ENCODE measurements around the gene NR6A1. TPM values are rescaled to one million over a fixed set of nuclear protein-coding genes. Genes with fewer than 3 reads are reported as not detected.
A peak's percentile ranks its signal among the peaks of the same experiment; 100 is the strongest.

NR6A1 gene
- total and polyA plus RNA-seq, 2 of the 8 experiments (the other 6 are each of a cell fraction or from before 2014, with no cell fraction given): 93.2 to 237 TPM

- peak overlapping the region; percentile 40 for H4K91ac ChIP-seq (replicated peaks; ENCODE audit: insufficient read length, low read length)
- H3K23ac ChIP-seq (ENCODE audit: insufficient read length): no peak overlapping the region
- no peaks in the 10 kb centered on the region for H3K27me3 ChIP-seq (replicated peaks in 1 of 4; ENCODE audit: control insufficient read depth in 3 of 4, extremely low read depth in 1 of 4, insufficient read depth in 3 of 4, low read length in 3 of 4)
- no peaks in the 10 kb centered on the region; the same call in 1 of the 2 replicates for H3K23me2 ChIP-seq (ENCODE audit: low read depth, low read length)
- no peak overlapping the region for H2BK120ac ChIP-seq (replicated peaks; ENCODE audit: low read depth, low read length)
- H3K79me2 ChIP-seq (ENCODE audit: control insufficient read depth in 1 of 2, insufficient read depth in 2 of 2, low read length in 2 of 2): peaks cover 0 to 70% of the 10 kb centered on the region in 2 experiments; a peak in 3 of 4 replicates
- no peak overlapping the region for H3K14ac ChIP-seq (ENCODE audit: insufficient read length)
- peak overlapping the region; percentile 69 for H3K27ac ChIP-seq (ENCODE audit: low read depth, low read length)
- H3K4me3 ChIP-seq (ENCODE audit: extremely low read depth in 1 of 4, insufficient read depth in 2 of 4, low read depth in 3 of 4, low read length in 4 of 4): peak overlapping the region; percentile 12 to 55 (median 28); a peak in 5 of 8 replicates
- DNase-seq (ENCODE audit: low read depth in 1 of 2, low spot score in 2 of 2) (no peak), FAIRE-seq (peak; percentile 69)
- no peak overlapping the region for H3K56ac ChIP-seq (replicated peaks; ENCODE audit: insufficient read length, low read depth, low read length)
- ChIA-PET CTCF (ENCODE audit: partially characterized antibody) (interaction anchor here (0.9 to 7.7 kb wide), 4 partner anchors 22 to 179 kb away, joined by 3 to 88 read pairs (median 8); no protein-coding TSS in a partner anchor), POLR2A (ENCODE audit: partially characterized antibody) (interaction anchor here (0.9 to 1.6 kb wide), 9 partner anchors 8 to 119 kb away, joined by 3 to 7 read pairs (median 4); no protein-coding TSS in a partner anchor)
- no peak overlapping the region for H2AFZ ChIP-seq (ENCODE audit: low read length)
- no peaks in the 10 kb centered on the region for H4K20me1 ChIP-seq (replicated peaks in 1 of 2; ENCODE audit: control insufficient read depth in 1 of 2, insufficient read depth in 2 of 2, low read length in 2 of 2)
- peak overlapping the region in 3 of 4 experiments; percentile 5 to 50 (median 39); a peak in 3 of 7 replicates for H3K9ac ChIP-seq (replicated peaks in 1 of 4; ENCODE audit: extremely low read depth in 1 of 4, low read depth in 3 of 4, low read length in 3 of 4)
- no peak overlapping the region for H4K8ac ChIP-seq (ENCODE audit: extremely low read depth, insufficient read depth, low read length)
- H3K79me1 ChIP-seq (ENCODE audit: low read depth, low read length): peaks cover 2% of the 10 kb centered on the region
- H3K4me1 ChIP-seq (replicated peaks in 1 of 4; ENCODE audit: control insufficient read depth in 3 of 4, insufficient read depth in 4 of 4, low read length in 3 of 4): peaks cover 7 to 39% (median 29%) of the 10 kb centered on the region in 4 experiments
- H2BK15ac ChIP-seq (ENCODE audit: low read length): no peak overlapping the region
- H2AK5ac ChIP-seq (ENCODE audit: low read depth, low read length): no peak overlapping the region
- peak overlapping the region; percentile 43 for H4K5ac ChIP-seq (ENCODE audit: insufficient read length, low read depth, low read length)
- no peaks in the 10 kb centered on the region for H3K9me3 ChIP-seq (ENCODE audit: insufficient read depth in 2 of 2, low read depth in 1 of 2, low read length in 1 of 2)
- peak overlapping the region; percentile 89 for H2BK5ac ChIP-seq (ENCODE audit: low read depth, low read length)
- WGBS, 2 experiments (ENCODE audit: extremely low coverage in 1 of 2, insufficient coverage in 1 of 2, insufficient read length in 1 of 2, insufficient replicate concordance in 2 of 2, low coverage in 1 of 2, low lambda C conversion rate in 2 of 2, missing lambda C conversion rate in 1 of 2): 2% methylated on average over 3 of the region's 3 CpGs; no CpG with 5 or more reads in 1 of the 2 experiments
- H2BK12ac ChIP-seq (ENCODE audit: low read depth, low read length): no peak overlapping the region; the same call in 1 of the 2 replicates
- H3K4ac ChIP-seq (replicated peaks; ENCODE audit: insufficient read length, low read depth, low read length): no peak overlapping the region
- H3K4me2 ChIP-seq (ENCODE audit: insufficient read depth in 1 of 2, low read depth in 2 of 2, low read length in 2 of 2): peak overlapping the region; percentile 75 to 77
- H2BK20ac ChIP-seq (ENCODE audit: low read length): no peak overlapping the region
- H3K36me3 ChIP-seq (ENCODE audit: control insufficient read depth in 2 of 4, insufficient read depth in 4 of 4, low read length in 3 of 4): no peaks in the 10 kb centered on the region
- H3K18ac ChIP-seq (ENCODE audit: extremely low read depth, low read length): no peak overlapping the region
- TF ChIP-seq EZH2 (IDR thresholded peaks at IDR 0.05; ENCODE audit: low read depth, low read length, severe bottlenecking): no peak
- no peak for TF ChIP-seq SRF (IDR thresholded peaks at IDR 0.05; ENCODE audit: low read depth, low read length)
- TF ChIP-seq USF2 (IDR thresholded peaks at IDR 0.05; ENCODE audit: low read length): no peak
- no peak for TF ChIP-seq BACH1 (IDR thresholded peaks at IDR 0.05; ENCODE audit: low read length)
- TF ChIP-seq GTF2F1 (IDR thresholded peaks at IDR 0.05; ENCODE audit: borderline replicate concordance, low read depth, low read length): no peak
- TF ChIP-seq ZNF274 (IDR thresholded peaks at IDR 0.05; ENCODE audit: borderline replicate concordance, extremely low read depth, low read length): no peak
- TF ChIP-seq RXRA (IDR thresholded peaks at IDR 0.05; ENCODE audit: insufficient read depth, low read depth, low read length): no peak
- no peak for TF ChIP-seq SIRT6 (IDR thresholded peaks at IDR 0.05; ENCODE audit: low read length)
- no peak for TF ChIP-seq RAD21 (IDR thresholded peaks at IDR 0.05 in 1 of 2, conservative IDR thresholded peaks at IDR 0.05 in 1 of 2; ENCODE audit: low read depth in 2 of 2, low read length in 2 of 2)
- TF ChIP-seq MAX (IDR thresholded peaks at IDR 0.05): 0 out of 2 replicates have a peak, but pooled peaks have one; percentile 2
- TF ChIP-seq MAFK (IDR thresholded peaks at IDR 0.05; ENCODE audit: low read depth, low read length): no peak
- TF ChIP-seq KDM1A (IDR thresholded peaks at IDR 0.05; ENCODE audit: borderline replicate concordance, low read length): no peak
Observed at GRCh38 chr9:124593200-124593599, 177.9 kb downstream of the NR6A1 start.

Data from H1 (cell line).